HG02588 (cell line): ENCODE measurements around the gene FAM83B.
"Not testable (repeated sequence)": the region's sequence is repeated elsewhere in the genome, so short reads cannot be mapped to it uniquely, and the experiment has no call there.

Source experiments
- ATAC-seq: cut with Tn5 transposase; IDR thresholded peaks from one replicate; pipeline ENCODE4 v1.9.1; 2021; ENCODE audit warnings: mild to moderate bottlenecking, moderate library complexity; ENCODE audit not compliant: unreplicated experiment

The FAM83B gene

GRCh38 chr6:54971825-54972224 is 125.3 kb downstream of the FAM83B start:
- no peak for ATAC-seq

- not testable (repeated sequence) for ATAC-seq
These were observed 132.6 kb downstream of the FAM83B start for GRCh38 chr6:54979161-54979560.

GRCh38 chr6:54980511-54981275 is 134.1 kb downstream of the FAM83B start:
- no peak for ATAC-seq

GRCh38 chr6:54981276-54981609 is 134.7 kb downstream of the FAM83B start:
- ATAC-seq: no peak

- ATAC-seq: no peak
These were observed 135.1 kb downstream of the FAM83B start for GRCh38 chr6:54981647-54982046.

- no peak for ATAC-seq
These were observed 141.2 kb downstream of the FAM83B start for GRCh38 chr6:54987633-54988290.

- no peak for ATAC-seq
These were observed 142.0 kb downstream of the FAM83B start for GRCh38 chr6:54988576-54988975.

- ATAC-seq: no peak
These were observed 143.4 kb downstream of the FAM83B start for GRCh38 chr6:54990001-54990400.
